HepG2 (cell line): ENCODE measurements around the gene CLN6. TPM values are rescaled to one million over a fixed set of nuclear protein-coding genes. Genes with fewer than 3 reads are reported as not detected.

ENCODE experiments used
- ARNTL ChIP-seq: sonication (generic); formaldehyde crosslinking; IDR thresholded peaks from 2 replicates; pipeline ENCODE4 v1.4.0; 2020; ENCODE audit warnings: mild to moderate bottlenecking, missing genetic modification reagents
- HOXD1 ChIP-seq: sonication (generic); formaldehyde crosslinking; IDR thresholded peaks from 2 replicates; pipeline ENCODE4 v1.5.0; 2020; ENCODE audit warnings: missing genetic modification reagents
- KDM2A ChIP-seq: sonication (generic); formaldehyde crosslinking; IDR thresholded peaks from 2 replicates; pipeline ENCODE4 v1.4.0; 2020; ENCODE audit warnings: low read depth, missing genetic modification reagents, borderline replicate concordance
- MTF1 ChIP-seq: sonication (generic); formaldehyde crosslinking; IDR thresholded peaks from 2 replicates; pipeline ENCODE4 v1.5.0; 2020; ENCODE audit warnings: missing genetic modification reagents
- SPEN ChIP-seq: sonication (generic); formaldehyde crosslinking; IDR thresholded peaks from 2 replicates; pipeline ENCODE4 v1.5.1; 2020; ENCODE audit warnings: low read depth, mild to moderate bottlenecking, missing genetic modification reagents
- TP53 ChIP-seq: sonication (generic); formaldehyde crosslinking; conservative IDR thresholded peaks from 2 replicates; pipeline ENCODE4 v1.4.0; 2020; ENCODE audit warnings: missing genetic modification reagents
- ZEB1 ChIP-seq: IDR thresholded peaks from 2 replicates; pipeline ENCODE4 v1.6.1; 2012; ENCODE audit warnings: mild to moderate bottlenecking, low read depth, inconsistent platforms; ENCODE audit not compliant: insufficient replicate concordance
- ZNF20 ChIP-seq: sonication (generic); formaldehyde crosslinking; IDR thresholded peaks from 2 replicates; pipeline ENCODE4 v1.4.0; 2020; ENCODE audit warnings: mild to moderate bottlenecking, moderate library complexity, missing genetic modification reagents
- ZNF225 ChIP-seq: sonication (generic); formaldehyde crosslinking; IDR thresholded peaks from 2 replicates; pipeline ENCODE4 v1.4.0; 2020; ENCODE audit warnings: mild to moderate bottlenecking, missing genetic modification reagents
- ZNF256 ChIP-seq: sonication (generic); formaldehyde crosslinking; conservative IDR thresholded peaks from 2 replicates; pipeline ENCODE4 v1.4.0; 2020; ENCODE audit warnings: missing genetic modification reagents
- ZNF441 ChIP-seq: sonication (generic); formaldehyde crosslinking; IDR thresholded peaks from 2 replicates; pipeline ENCODE4 v1.7.0; 2021; ENCODE audit warnings: missing genetic modification reagents, borderline replicate concordance
- ZNF777 ChIP-seq: sonication (generic); formaldehyde crosslinking; IDR thresholded peaks from 2 replicates; pipeline ENCODE4 v1.4.0; 2020; ENCODE audit warnings: missing genetic modification reagents
- polyA plus RNA-seq, 8 experiments: library from polyadenylated mRNA; depleted of rRNA in 3 of 8; stranded (reverse) in 7 of 8; unstranded in 1 of 8; fragments of >200 nt; fragmentation: Illumina TruSeq in 4 of 8; extraction: Trizol in 4 of 8; gene quantifications; 2 replicates each; pipeline versions ENCODE4 v1.2.1 to v1.2.3, GENCODE V29; 2011 to 2016; ENCODE audit warnings: low read depth in 4 of 8, missing spikeins in 1 of 8, mixed read lengths in 1 of 8; ENCODE audit not compliant: insufficient read depth in 1 of 8
- total RNA-seq, 5 experiments: library from RNA; depleted of rRNA; stranded (reverse); fragments of >200 nt; fragmentation: Illumina TruSeq; extraction: Trizol; gene quantifications; 2 replicates each; pipeline ENCODE4 v1.2.3, GENCODE V29; 2016; ENCODE audit warnings: low read depth in 1 of 5
- TF ChIP-seq, protein P1 (sequence below): sonication (generic); formaldehyde crosslinking; IDR thresholded peaks from 2 replicates; pipeline ENCODE4 v1.5.0; 2020; ENCODE audit warnings: missing genetic modification reagents
- TF ChIP-seq, protein P2 (sequence below): sonication (generic); formaldehyde crosslinking; IDR thresholded peaks from 2 replicates; pipeline ENCODE4 v1.8.0; 2022; ENCODE audit warnings: mild to moderate bottlenecking, missing genetic modification reagents; ENCODE audit not compliant: insufficient replicate concordance
- TF ChIP-seq, protein P3 (sequence below): IDR thresholded peaks from 2 replicates; pipeline ENCODE4 v1.6.1; 2016; ENCODE audit warnings: mild to moderate bottlenecking
- TF ChIP-seq, protein P4 (sequence below): sonication (generic); formaldehyde crosslinking; IDR thresholded peaks from 2 replicates; pipeline ENCODE4 v1.4.0; 2020; ENCODE audit warnings: missing genetic modification reagents
- TF ChIP-seq, protein P5 (sequence below): sonication (generic); formaldehyde crosslinking; IDR thresholded peaks from 2 replicates; pipeline ENCODE4 v1.4.0; 2020; ENCODE audit warnings: missing genetic modification reagents
- TF ChIP-seq, protein P6 (sequence below): sonication (generic); formaldehyde crosslinking; IDR thresholded peaks from 2 replicates; pipeline ENCODE4 v1.8.1; 2023; ENCODE audit warnings: mild to moderate bottlenecking, missing genetic modification reagents, borderline replicate concordance
- TF ChIP-seq, protein P7 (sequence below): sonication (generic); formaldehyde crosslinking; IDR thresholded peaks from 2 replicates; pipeline ENCODE4 v1.4.0; 2020; ENCODE audit warnings: missing genetic modification reagents

Gene CLN6
- total and polyA plus RNA-seq, 2 of the 13 experiments (the other 11 are each of a cell fraction or from before 2014, with no cell fraction given), result 24.9 to 27.1 TPM

DNA sequence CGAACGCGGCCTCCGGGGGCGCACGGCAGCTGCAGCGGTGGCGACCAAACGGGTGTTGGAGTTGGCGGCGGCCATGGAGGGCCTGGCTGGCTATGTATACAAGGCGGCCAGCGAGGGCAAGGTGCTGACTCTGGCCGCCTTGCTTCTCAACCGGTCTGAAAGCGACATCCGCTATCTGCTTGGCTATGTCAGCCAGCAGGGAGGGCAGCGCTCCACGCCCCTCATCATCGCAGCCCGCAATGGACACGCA, 48.7 kb upstream of the CLN6 start (continued):
- TF ChIP-seq ZNF20 (CRISPR knock-in tag), result no peak
- TF ChIP-seq MTF1 (CRISPR knock-in tag), result peak; percentile 1; the same call in 1 of the 2 replicates
- TF ChIP-seq, protein P1, sequence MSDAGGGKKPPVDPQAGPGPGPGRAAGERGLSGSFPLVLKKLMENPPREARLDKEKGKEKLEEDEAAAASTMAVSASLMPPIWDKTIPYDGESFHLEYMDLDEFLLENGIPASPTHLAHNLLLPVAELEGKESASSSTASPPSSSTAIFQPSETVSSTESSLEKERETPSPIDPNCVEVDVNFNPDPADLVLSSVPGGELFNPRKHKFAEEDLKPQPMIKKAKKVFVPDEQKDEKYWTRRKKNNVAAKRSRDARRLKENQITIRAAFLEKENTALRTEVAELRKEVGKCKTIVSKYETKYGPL (CRISPR knock-in tag), result 0 out of 2 replicates have a peak, but pooled peaks have one; percentile 69
- TF ChIP-seq HOXD1 (CRISPR knock-in tag), result peak; percentile 58; the same call in 1 of the 2 replicates
- TF ChIP-seq, protein P2, sequence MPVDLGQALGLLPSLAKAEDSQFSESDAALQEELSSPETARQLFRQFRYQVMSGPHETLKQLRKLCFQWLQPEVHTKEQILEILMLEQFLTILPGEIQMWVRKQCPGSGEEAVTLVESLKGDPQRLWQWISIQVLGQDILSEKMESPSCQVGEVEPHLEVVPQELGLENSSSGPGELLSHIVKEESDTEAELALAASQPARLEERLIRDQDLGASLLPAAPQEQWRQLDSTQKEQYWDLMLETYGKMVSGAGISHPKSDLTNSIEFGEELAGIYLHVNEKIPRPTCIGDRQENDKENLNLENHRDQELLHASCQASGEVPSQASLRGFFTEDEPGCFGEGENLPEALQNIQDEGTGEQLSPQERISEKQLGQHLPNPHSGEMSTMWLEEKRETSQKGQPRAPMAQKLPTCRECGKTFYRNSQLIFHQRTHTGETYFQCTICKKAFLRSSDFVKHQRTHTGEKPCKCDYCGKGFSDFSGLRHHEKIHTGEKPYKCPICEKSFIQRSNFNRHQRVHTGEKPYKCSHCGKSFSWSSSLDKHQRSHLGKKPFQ, result no peak
- TF ChIP-seq ARNTL, result no peak
- TF ChIP-seq, protein P3, sequence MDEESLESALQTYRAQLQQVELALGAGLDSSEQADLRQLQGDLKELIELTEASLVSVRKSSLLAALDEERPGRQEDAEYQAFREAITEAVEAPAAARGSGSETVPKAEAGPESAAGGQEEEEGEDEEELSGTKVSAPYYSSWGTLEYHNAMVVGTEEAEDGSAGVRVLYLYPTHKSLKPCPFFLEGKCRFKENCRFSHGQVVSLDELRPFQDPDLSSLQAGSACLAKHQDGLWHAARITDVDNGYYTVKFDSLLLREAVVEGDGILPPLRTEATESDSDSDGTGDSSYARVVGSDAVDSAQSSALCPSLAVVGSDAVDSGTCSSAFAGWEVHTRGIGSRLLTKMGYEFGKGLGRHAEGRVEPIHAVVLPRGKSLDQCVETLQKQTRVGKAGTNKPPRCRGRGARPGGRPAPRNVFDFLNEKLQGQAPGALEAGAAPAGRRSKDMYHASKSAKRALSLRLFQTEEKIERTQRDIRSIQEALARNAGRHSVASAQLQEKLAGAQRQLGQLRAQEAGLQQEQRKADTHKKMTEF (CRISPR knock-in tag), result no peak
- TF ChIP-seq KDM2A (CRISPR knock-in tag), result 0 out of 2 replicates have a peak, but pooled peaks have one; percentile 26
- no peak for TF ChIP-seq SPEN
- TF ChIP-seq ZEB1, result no peak
- TF ChIP-seq TP53 (CRISPR knock-in tag), result 0 out of 2 replicates have a peak, but pooled peaks have one; percentile 30
- no peak for TF ChIP-seq ZNF441 (CRISPR knock-in tag)
- TF ChIP-seq, protein P4, sequence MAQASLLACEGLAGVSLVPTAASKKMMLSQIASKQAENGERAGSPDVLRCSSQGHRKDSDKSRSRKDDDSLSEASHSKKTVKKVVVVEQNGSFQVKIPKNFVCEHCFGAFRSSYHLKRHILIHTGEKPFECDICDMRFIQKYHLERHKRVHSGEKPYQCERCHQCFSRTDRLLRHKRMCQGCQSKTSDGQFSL (CRISPR knock-in tag), result 0 out of 2 replicates have a peak, but pooled peaks have one; percentile 69
- 0 out of 2 replicates have a peak, but pooled peaks have one; percentile 3 for TF ChIP-seq ZNF225 (CRISPR knock-in tag)
- peak; percentile 75; the same call in 1 of the 2 replicates for TF ChIP-seq ZNF256 (CRISPR knock-in tag)
- TF ChIP-seq, protein P5, sequence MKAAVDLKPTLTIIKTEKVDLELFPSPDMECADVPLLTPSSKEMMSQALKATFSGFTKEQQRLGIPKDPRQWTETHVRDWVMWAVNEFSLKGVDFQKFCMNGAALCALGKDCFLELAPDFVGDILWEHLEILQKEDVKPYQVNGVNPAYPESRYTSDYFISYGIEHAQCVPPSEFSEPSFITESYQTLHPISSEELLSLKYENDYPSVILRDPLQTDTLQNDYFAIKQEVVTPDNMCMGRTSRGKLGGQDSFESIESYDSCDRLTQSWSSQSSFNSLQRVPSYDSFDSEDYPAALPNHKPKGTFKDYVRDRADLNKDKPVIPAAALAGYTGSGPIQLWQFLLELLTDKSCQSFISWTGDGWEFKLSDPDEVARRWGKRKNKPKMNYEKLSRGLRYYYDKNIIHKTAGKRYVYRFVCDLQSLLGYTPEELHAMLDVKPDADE (CRISPR knock-in tag), result 0 out of 2 replicates have a peak, but pooled peaks have one; percentile 15
- TF ChIP-seq ZNF777 (CRISPR knock-in tag), result peak; percentile 41; the same call in 1 of the 2 replicates
- TF ChIP-seq, protein P6, sequence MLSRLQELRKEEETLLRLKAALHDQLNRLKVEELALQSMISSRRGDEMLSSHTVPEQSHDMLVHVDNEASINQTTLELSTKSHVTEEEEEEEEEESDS (CRISPR knock-in tag), result no peak
- TF ChIP-seq, protein P7, sequence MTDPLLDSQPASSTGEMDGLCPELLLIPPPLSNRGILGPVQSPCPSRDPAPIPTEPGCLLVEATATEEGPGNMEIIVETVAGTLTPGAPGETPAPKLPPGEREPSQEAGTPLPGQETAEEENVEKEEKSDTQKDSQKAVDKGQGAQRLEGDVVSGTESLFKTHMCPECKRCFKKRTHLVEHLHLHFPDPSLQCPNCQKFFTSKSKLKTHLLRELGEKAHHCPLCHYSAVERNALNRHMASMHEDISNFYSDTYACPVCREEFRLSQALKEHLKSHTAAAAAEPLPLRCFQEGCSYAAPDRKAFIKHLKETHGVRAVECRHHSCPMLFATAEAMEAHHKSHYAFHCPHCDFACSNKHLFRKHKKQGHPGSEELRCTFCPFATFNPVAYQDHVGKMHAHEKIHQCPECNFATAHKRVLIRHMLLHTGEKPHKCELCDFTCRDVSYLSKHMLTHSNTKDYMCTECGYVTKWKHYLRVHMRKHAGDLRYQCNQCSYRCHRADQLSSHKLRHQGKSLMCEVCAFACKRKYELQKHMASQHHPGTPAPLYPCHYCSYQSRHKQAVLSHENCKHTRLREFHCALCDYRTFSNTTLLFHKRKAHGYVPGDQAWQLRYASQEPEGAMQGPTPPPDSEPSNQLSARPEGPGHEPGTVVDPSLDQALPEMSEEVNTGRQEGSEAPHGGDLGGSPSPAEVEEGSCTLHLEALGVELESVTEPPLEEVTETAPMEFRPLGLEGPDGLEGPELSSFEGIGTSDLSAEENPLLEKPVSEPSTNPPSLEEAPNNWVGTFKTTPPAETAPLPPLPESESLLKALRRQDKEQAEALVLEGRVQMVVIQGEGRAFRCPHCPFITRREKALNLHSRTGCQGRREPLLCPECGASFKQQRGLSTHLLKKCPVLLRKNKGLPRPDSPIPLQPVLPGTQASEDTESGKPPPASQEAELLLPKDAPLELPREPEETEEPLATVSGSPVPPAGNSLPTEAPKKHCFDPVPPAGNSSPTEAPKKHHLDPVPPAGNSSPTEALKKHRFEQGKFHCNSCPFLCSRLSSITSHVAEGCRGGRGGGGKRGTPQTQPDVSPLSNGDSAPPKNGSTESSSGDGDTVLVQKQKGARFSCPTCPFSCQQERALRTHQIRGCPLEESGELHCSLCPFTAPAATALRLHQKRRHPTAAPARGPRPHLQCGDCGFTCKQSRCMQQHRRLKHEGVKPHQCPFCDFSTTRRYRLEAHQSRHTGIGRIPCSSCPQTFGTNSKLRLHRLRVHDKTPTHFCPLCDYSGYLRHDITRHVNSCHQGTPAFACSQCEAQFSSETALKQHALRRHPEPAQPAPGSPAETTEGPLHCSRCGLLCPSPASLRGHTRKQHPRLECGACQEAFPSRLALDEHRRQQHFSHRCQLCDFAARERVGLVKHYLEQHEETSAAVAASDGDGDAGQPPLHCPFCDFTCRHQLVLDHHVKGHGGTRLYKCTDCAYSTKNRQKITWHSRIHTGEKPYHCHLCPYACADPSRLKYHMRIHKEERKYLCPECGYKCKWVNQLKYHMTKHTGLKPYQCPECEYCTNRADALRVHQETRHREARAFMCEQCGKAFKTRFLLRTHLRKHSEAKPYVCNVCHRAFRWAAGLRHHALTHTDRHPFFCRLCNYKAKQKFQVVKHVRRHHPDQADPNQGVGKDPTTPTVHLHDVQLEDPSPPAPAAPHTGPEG (CRISPR knock-in tag), result peak; percentile 40; the same call in 1 of the 2 replicates
